ENCODE results near the gene UNC119B.
"Not testable (repeated sequence)": the region's sequence is repeated elsewhere in the genome, so short reads cannot be mapped to it uniquely, and the experiment has no call there.

Gene UNC119B

GRCh38 chr12:120710031-120710804 is at the start of gene UNC119B:
Gene UNC119B, plus strand, starts transcription at chr12:120710458. Its CDS starts 17 bp downstream, at chr12:120710475.
- DNase-seq = peak; percentile 82

- DNase-seq = no peak
Measured at GRCh38 chr12:120661432-120661831, 48.8 kb upstream of the UNC119B start.

- DNase-seq = no peak
Measured at GRCh38 chr12:120662879-120663278, 47.4 kb upstream of the UNC119B start.

GRCh38 chr12:120663741-120664140 is 46.5 kb upstream of the UNC119B start:
- DNase-seq = no peak

GRCh38 chr12:120666571-120667390 is 43.5 kb upstream of the UNC119B start:
- no peak for DNase-seq

- DNase-seq = no peak
Measured at GRCh38 chr12:120668091-120668867, 42.0 kb upstream of the UNC119B start.

GRCh38 chr12:120668868-120669840 is 41.1 kb upstream of the UNC119B start:
- DNase-seq = peak; percentile 25

- not testable (repeated sequence) for DNase-seq
Measured at GRCh38 chr12:120670237-120670636, 40.0 kb upstream of the UNC119B start.

GRCh38 chr12:120670667-120671066 is 39.6 kb upstream of the UNC119B start:
- DNase-seq = no peak

- no peak for DNase-seq
Measured at GRCh38 chr12:120674097-120674636, 36.1 kb upstream of the UNC119B start.

GRCh38 chr12:120677765-120678473 is 32.3 kb upstream of the UNC119B start:
- no peak for DNase-seq

GRCh38 chr12:120678572-120678971 is 31.7 kb upstream of the UNC119B start:
- DNase-seq = no peak

- no peak for DNase-seq
Measured at GRCh38 chr12:120680165-120680738, 30.0 kb upstream of the UNC119B start.

GRCh38 chr12:120684523-120684932 is 25.7 kb upstream of the UNC119B start:
- no peak for DNase-seq

- no peak for DNase-seq
Measured at GRCh38 chr12:120685522-120685921, 24.7 kb upstream of the UNC119B start.

GRCh38 chr12:120686151-120686689 is 24.0 kb upstream of the UNC119B start:
- peak; percentile 100 for DNase-seq

- DNase-seq = peak; percentile 99
Measured at GRCh38 chr12:120686690-120687577, 23.3 kb upstream of the UNC119B start, which contains the start of gene MLEC. Gene MLEC, plus strand, starts transcription at chr12:120687149. Its CDS starts 148 bp downstream, at chr12:120687297.

- peak; percentile 64 for DNase-seq
Measured at GRCh38 chr12:120687578-120688289, 22.5 kb upstream of the UNC119B start.
